B cell (primary cell): ENCODE results near the gene BCAN. TPM values are rescaled to one million over a fixed set of nuclear protein-coding genes. Genes with fewer than 3 reads are reported as not detected.
A peak's percentile ranks its signal among the peaks of the same experiment; 100 is the strongest.
"Not testable (repeated sequence)": the region's sequence is repeated elsewhere in the genome, so short reads cannot be mapped to it uniquely, and the experiment has no call there.

Experiments used
- ATAC-seq: fragments of 200-7000 bp; cut with Tn5 transposase; one replicate; pipeline ENCODE4 v1.10.0; 2021; ENCODE audit warnings: low read depth, mild to moderate bottlenecking, moderate number of reproducible peaks, moderate library complexity
- CTCF ChIA-PET: fragments of 350-600 bp; sonication (Branson Sonifier 250); formaldehyde crosslinking; loops from one replicate; lab custom pipeline; 2021; ENCODE audit warnings: antibody characterized with exemption, inconsistent platforms; lab: Charles Lee
- POLR2A ChIA-PET: fragments of 350-600 bp; sonication (Branson Sonifier 250); formaldehyde crosslinking; loops from one replicate; lab custom pipeline; 2021; ENCODE audit warnings: antibody characterized with exemption; lab: Charles Lee
- DNase-seq: peaks from one replicate; pipeline ENCODE4 v3.0.0; 2013
- H2AFZ ChIP-seq: 2 replicates; pipeline ENCODE4 v1.6.1; 2012; ENCODE audit warnings: mild to moderate bottlenecking, low read depth, low read length; ENCODE audit not compliant: insufficient read depth, poor library complexity, severe bottlenecking
- H3K27ac ChIP-seq, 2 donors: 1 replicate in 1 of 2; 2 replicates in 1 of 2; pipeline ENCODE4 v1.5.1; 2012 to 2013; ENCODE audit warnings: low read length in 2 of 2, mild to moderate bottlenecking in 2 of 2, moderate library complexity in 1 of 2
- H3K27me3 ChIP-seq, 4 experiments: fragments of 200-600 bp in 1 of 4; sonication (generic) in 1 of 4; replicated peaks in 1 of 4; 1 replicate in 2 of 4; 2 replicates in 2 of 4; pipeline versions ENCODE4 v1.6.1 to v1.7.0; 2013 to 2016; ENCODE audit warnings: low read length in 3 of 4, mild to moderate bottlenecking in 2 of 4, mixed read lengths in 1 of 4, moderate library complexity in 1 of 4; ENCODE audit not compliant: insufficient read depth in 4 of 4, control insufficient read depth in 3 of 4; ENCODE audit errors: control extremely low read depth in 1 of 4
- H3K36me3 ChIP-seq, 2 experiments: replicated peaks in 1 of 2; 1 replicate in 1 of 2; 2 replicates in 1 of 2; pipeline versions ENCODE4 v1.6.1 to v1.7.1; 2013; ENCODE audit warnings: low read length in 1 of 2; ENCODE audit not compliant: insufficient read depth in 2 of 2, control insufficient read depth in 1 of 2; ENCODE audit errors: control extremely low read depth in 1 of 2, extremely low read depth in 1 of 2
- H3K4me1 ChIP-seq, 2 donors: fragments of 200-600 bp in 1 of 2; sonication (generic) in 1 of 2; 1 replicate in 1 of 2; 2 replicates in 1 of 2; pipeline versions ENCODE4 v1.5.1 to v1.6.1; 2013 to 2017; ENCODE audit warnings: low read length in 2 of 2; ENCODE audit not compliant: control insufficient read depth in 2 of 2, insufficient read depth in 2 of 2
- H3K4me2 ChIP-seq: replicated peaks from 2 replicates; pipeline ENCODE3; 2012; ENCODE audit warnings: mild to moderate bottlenecking, low read depth, low read length; ENCODE audit not compliant: poor library complexity, severe bottlenecking
- H3K4me3 ChIP-seq, 5 experiments: fragments of 200-600 bp in 1 of 5; sonication (generic) in 1 of 5; 1 replicate in 3 of 5; 2 replicates in 2 of 5; pipeline versions ENCODE4 v1.5.1 to v1.7.0; 2011 to 2016; ENCODE audit warnings: low read length in 4 of 5, mild to moderate bottlenecking in 4 of 5, low read depth in 2 of 5, control low read depth in 1 of 5, moderate library complexity in 1 of 5; ENCODE audit not compliant: insufficient read depth in 1 of 5; ENCODE audit errors: control extremely low read depth in 1 of 5, extremely low read depth in 1 of 5
- H3K79me2 ChIP-seq: fragments of 200-600 bp; sonication (generic); one replicate; pipeline ENCODE4 v1.6.0; 2016; ENCODE audit warnings: low read length; ENCODE audit not compliant: control insufficient read depth, insufficient read depth
- H3K9ac ChIP-seq: fragments of 200-600 bp; sonication (generic); 2 replicates; pipeline ENCODE4 v1.6.1; 2017; ENCODE audit warnings: mild to moderate bottlenecking, low read length, moderate library complexity
- H3K9me3 ChIP-seq, 3 donors: one replicate each; pipeline versions ENCODE4 v1.6.1 to v1.7.1; 2013; ENCODE audit warnings: low read length in 2 of 3; ENCODE audit not compliant: control insufficient read depth in 2 of 3, insufficient read depth in 1 of 3; ENCODE audit errors: control extremely low read depth in 1 of 3
- H4K20me1 ChIP-seq: 2 replicates; pipeline ENCODE4 v1.6.0; 2012; ENCODE audit warnings: mild to moderate bottlenecking, low read length; ENCODE audit not compliant: insufficient read depth, control insufficient read depth, poor library complexity, severe bottlenecking
- H3K27ac Mint-ChIP-seq: one replicate; pipeline ENCODE4 v1.8.0; 2021; ENCODE audit warnings: mixed read lengths
- H3K27me3 Mint-ChIP-seq: one replicate; pipeline ENCODE4 v1.8.0; 2021; ENCODE audit warnings: mixed read lengths
- H3K4me1 Mint-ChIP-seq: one replicate; pipeline ENCODE4 v1.8.0; 2021; ENCODE audit warnings: mixed read lengths
- H3K4me3 Mint-ChIP-seq: one replicate; pipeline ENCODE4 v1.8.0; 2021; ENCODE audit warnings: mixed read lengths
- H3K9me3 Mint-ChIP-seq: one replicate; pipeline ENCODE4 v1.8.0; 2022; ENCODE audit warnings: mixed read lengths; ENCODE audit not compliant: insufficient read depth
- EZH2 ChIP-seq: IDR thresholded peaks from 2 replicates; pipeline ENCODE4 v1.6.1; 2012; ENCODE audit warnings: borderline replicate concordance, low read depth, mild to moderate bottlenecking, moderate library complexity, low read length; ENCODE audit not compliant: insufficient read depth, poor library complexity, severe bottlenecking
- WGBS: methylation state at CpG from one replicate; pipeline ENCODE4 v1.1.5; 2013; ENCODE audit warnings: missing lambda C conversion rate; ENCODE audit not compliant: insufficient coverage; 5-methylcytosine and 5-hydroxymethylcytosine counted together
- intact Hi-C: fragments of 100-400 bp; cut with micrococcal nuclease; formaldehyde crosslinking; loops from one replicate; pipeline ENCODE4 v1.10.0; 2022
- polyA plus RNA-seq: library from polyadenylated mRNA; depleted of rRNA; stranded (reverse); fragments of >200 nt; gene quantifications from 2 replicates; pipeline ENCODE4 v1.2.3, GENCODE V29; 2012
- total RNA-seq, 2 donors: library from RNA; stranded (reverse); fragments of 120-200 nt in 1 of 2; gene quantifications; 1 replicate in 1 of 2; 2 replicates in 1 of 2; pipeline versions ENCODE4 v1.2.3 to v1.2.4, GENCODE V29; 2013 to 2022
- TF ChIP-seq, protein P1 (sequence below): fragments of 200-600 bp; IDR thresholded peaks from one replicate; pipeline ENCODE4 v1.8.0; 2022; ENCODE audit warnings: antibody characterized with exemption, mild to moderate bottlenecking

Gene BCAN
- total and polyA plus RNA-seq, 2 donors (not counting 1 experiment from before 2014, with no cell fraction given): not detected

DNA sequence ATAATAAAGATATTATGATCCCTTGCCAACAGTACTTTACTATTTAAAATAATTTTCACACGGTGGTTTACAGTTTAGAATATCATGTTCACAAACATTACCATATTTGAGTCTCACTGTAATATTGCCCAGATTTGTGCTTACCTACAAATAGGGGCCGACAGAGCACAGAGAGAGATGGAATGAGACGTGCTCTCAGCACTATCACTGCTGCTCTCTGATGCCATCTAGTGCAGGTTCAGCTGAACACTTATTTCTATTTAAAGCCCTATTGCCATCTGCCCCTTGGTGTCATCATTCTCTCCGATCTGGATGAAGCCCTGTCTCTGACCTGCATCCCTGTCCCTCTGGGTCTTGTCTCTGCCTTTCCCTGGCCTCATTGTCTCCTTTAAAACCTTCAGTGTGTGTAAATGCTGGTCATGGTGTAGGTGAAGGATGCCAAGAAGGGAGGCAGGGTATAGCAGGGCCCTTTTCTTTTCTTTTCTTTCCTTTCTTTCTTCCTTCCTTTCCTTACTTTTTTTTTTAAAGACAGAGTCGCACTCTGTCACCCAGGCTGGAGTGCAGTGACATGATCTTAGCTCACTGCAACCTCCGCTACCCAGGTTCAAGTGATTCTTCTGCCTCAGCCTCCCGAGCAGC lies 33.8 kb upstream of the BCAN start:
- peaks cover 10% of the 10 kb centered on the region for H3K27me3 Mint-ChIP-seq
- no peaks in the 10 kb centered on the region for H3K9me3 Mint-ChIP-seq
- no peak overlapping the region for H3K27ac ChIP-seq
- ATAC-seq (peak; percentile 81), DNase-seq (peak; percentile 86)
- H3K79me2 ChIP-seq: peaks cover 6% of the 10 kb centered on the region
- H3K27ac Mint-ChIP-seq: peak overlapping the region; percentile 81
- no peaks in the 10 kb centered on the region for H4K20me1 ChIP-seq
- TF ChIP-seq EZH2: no peak
- TF ChIP-seq, protein P1, sequence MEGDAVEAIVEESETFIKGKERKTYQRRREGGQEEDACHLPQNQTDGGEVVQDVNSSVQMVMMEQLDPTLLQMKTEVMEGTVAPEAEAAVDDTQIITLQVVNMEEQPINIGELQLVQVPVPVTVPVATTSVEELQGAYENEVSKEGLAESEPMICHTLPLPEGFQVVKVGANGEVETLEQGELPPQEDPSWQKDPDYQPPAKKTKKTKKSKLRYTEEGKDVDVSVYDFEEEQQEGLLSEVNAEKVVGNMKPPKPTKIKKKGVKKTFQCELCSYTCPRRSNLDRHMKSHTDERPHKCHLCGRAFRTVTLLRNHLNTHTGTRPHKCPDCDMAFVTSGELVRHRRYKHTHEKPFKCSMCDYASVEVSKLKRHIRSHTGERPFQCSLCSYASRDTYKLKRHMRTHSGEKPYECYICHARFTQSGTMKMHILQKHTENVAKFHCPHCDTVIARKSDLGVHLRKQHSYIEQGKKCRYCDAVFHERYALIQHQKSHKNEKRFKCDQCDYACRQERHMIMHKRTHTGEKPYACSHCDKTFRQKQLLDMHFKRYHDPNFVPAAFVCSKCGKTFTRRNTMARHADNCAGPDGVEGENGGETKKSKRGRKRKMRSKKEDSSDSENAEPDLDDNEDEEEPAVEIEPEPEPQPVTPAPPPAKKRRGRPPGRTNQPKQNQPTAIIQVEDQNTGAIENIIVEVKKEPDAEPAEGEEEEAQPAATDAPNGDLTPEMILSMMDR: peak; percentile 80
- H3K27me3 ChIP-seq: peaks cover 0 to 10% (median 3%) of the 10 kb centered on the region in 4 experiments
- H3K4me3 Mint-ChIP-seq: peak overlapping the region; percentile 71
- H3K4me2 ChIP-seq: peak overlapping the region; percentile 59
- H3K9me3 ChIP-seq: no peaks in the 10 kb centered on the region
- CTCF ChIA-PET: interaction anchor here (0.6 to 7.8 kb wide), 33 partner anchors 9 to 242 kb away, joined by 3 to 126 read pairs (median 6); partner anchors contain the start of genes GPATCH4, IQGAP3, MEF2D and NAXE
- intact Hi-C loops: loop anchor here (1.0 to 5.0 kb wide), 6 partner anchors 24 to 161 kb away; partner anchors contain the start of genes IQGAP3 and MEF2D
- 23% methylated on average over 5 of the region's 7 CpGs for WGBS
- peaks cover 26% of the 10 kb centered on the region for H3K4me1 Mint-ChIP-seq
- peaks cover 22 to 28% of the 10 kb centered on the region in 2 donors for H3K4me1 ChIP-seq
- no peaks in the 10 kb centered on the region for H3K36me3 ChIP-seq
- H2AFZ ChIP-seq: no peak overlapping the region
- POLR2A ChIA-PET: interaction anchor here (1.0 to 1.8 kb wide), 5 partner anchors 17 to 127 kb away, joined by 5 to 8 read pairs (median 6); partner anchors contain the start of genes MEF2D, NAXE and TTC24
- no peak overlapping the region for H3K4me3 ChIP-seq
- no peak overlapping the region for H3K9ac ChIP-seq

DNA sequence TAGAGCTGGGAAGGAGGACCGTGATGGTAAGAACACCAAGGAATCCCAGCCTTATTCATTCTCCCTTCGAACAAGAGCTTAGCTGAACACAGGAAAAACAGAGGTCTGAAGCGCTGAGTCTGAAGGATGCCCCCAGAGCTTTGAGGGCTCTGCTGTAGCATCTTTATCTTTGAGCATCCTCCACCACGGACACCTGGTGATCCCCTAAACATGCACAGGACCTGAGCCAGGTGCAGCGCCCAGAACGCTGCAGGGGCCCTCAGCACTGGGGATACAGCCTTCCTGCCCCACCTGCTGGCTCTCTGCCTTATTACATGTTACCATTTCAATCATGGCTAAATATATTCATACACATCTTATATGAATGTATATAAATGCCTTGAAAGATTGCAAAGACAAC lies 32.9 kb upstream of the BCAN start:
- ChIA-PET CTCF (interaction anchor here (0.6 to 7.8 kb wide), 34 partner anchors 8 to 243 kb away, joined by 3 to 126 read pairs (median 6); partner anchors contain the start of genes GPATCH4, IQGAP3, MEF2D and NAXE), POLR2A (interaction anchor here (1.3 to 1.8 kb wide), 2 partner anchors 18 to 128 kb away, joined by 5 to 8 read pairs; partner anchors contain the start of gene NAXE)
- no peaks in the 10 kb centered on the region for H4K20me1 ChIP-seq
- no peak overlapping the region for H3K4me2 ChIP-seq
- peaks cover 1% of the 10 kb centered on the region for H3K79me2 ChIP-seq
- 36% methylated on average over 5 of the region's 6 CpGs for WGBS
- H3K36me3 ChIP-seq: no peaks in the 10 kb centered on the region
- no peak overlapping the region for H2AFZ ChIP-seq
- intact Hi-C loops: loop anchor here (1.0 to 5.0 kb wide), 6 partner anchors 25 to 162 kb away; partner anchors contain the start of genes IQGAP3 and MEF2D
- H3K4me3 ChIP-seq: no peak overlapping the region
- ATAC-seq (peak; percentile 61), DNase-seq (peak; percentile 75)
- no peak overlapping the region for H3K27ac ChIP-seq
- no peak for TF ChIP-seq EZH2
- TF ChIP-seq, protein P1: peak; percentile 80
- no peak overlapping the region for H3K4me3 Mint-ChIP-seq
- H3K9ac ChIP-seq: no peak overlapping the region
- peaks cover 0 to 10% (median 3%) of the 10 kb centered on the region in 4 experiments for H3K27me3 ChIP-seq
- H3K4me1 Mint-ChIP-seq: peaks cover 24% of the 10 kb centered on the region
- peaks cover 22 to 28% of the 10 kb centered on the region in 2 donors for H3K4me1 ChIP-seq
- H3K9me3 ChIP-seq: no peaks in the 10 kb centered on the region
- peaks cover 10% of the 10 kb centered on the region for H3K27me3 Mint-ChIP-seq
- H3K27ac Mint-ChIP-seq: no peak overlapping the region
- no peaks in the 10 kb centered on the region for H3K9me3 Mint-ChIP-seq

DNA sequence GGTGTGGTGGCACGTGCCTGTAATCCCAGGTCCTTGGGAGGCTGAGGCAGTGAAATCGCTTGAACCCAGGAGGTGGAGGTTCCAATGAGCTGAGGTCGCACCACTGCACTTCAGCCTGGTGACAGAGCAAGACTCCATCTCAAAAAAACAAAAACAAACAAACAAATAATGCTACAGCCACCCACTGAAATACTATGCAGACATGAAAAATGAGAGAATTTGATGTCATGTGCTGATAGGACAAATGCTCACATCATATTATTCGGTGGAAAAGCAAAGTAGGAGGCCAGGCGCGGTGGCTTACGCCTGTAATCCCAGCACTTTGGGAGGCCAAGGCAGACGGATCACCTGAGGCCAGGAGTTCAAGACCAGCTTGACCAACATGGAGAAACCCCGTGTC lies 31.8 kb upstream of the BCAN start:
- WGBS: 93% methylated on average over 6 of the region's 9 CpGs
- H2AFZ ChIP-seq, DNase-seq, intact Hi-C loops, H3K9me3 ChIP-seq, H3K4me3 Mint-ChIP-seq, H3K27ac ChIP-seq, H3K36me3 ChIP-seq, H3K79me2 ChIP-seq, H3K4me3 ChIP-seq, H3K9ac ChIP-seq, POLR2A ChIA-PET, H3K4me2 ChIP-seq, H3K27ac Mint-ChIP-seq, H4K20me1 ChIP-seq, H3K9me3 Mint-ChIP-seq, ATAC-seq: not testable (repeated sequence)
- CTCF ChIA-PET: interaction anchor here (1.0 to 7.8 kb wide), 9 partner anchors 14 to 225 kb away, joined by 3 to 126 read pairs (median 33); partner anchors contain the start of genes GPATCH4, IQGAP3, NAXE and TTC24
- Mint-ChIP-seq H3K4me1 (peaks cover 24% of the 10 kb centered on the region), H3K27me3 (peaks cover 18% of the 10 kb centered on the region)
- Histone ChIP-seq H3K27me3 (peaks cover 0 to 12% (median 3%) of the 10 kb centered on the region in 4 experiments), H3K4me1 (peaks cover 22 to 28% of the 10 kb centered on the region in 2 donors)
